Neuron (in vitro differentiated cells): ENCODE measurements around the gene WDR1.

Experiments used
- H2AFZ ChIP-seq: one replicate; pipeline ENCODE4 v1.6.1; 2013; ENCODE audit warnings: low read depth, mild to moderate bottlenecking, inconsistent platforms, low read length, moderate library complexity
- H3K27me3 ChIP-seq: one replicate; pipeline ENCODE4 v1.6.1; 2013; ENCODE audit warnings: low read length; ENCODE audit not compliant: insufficient read depth
- H3K36me3 ChIP-seq: one replicate; pipeline ENCODE4 v1.6.1; 2013; ENCODE audit warnings: low read length; ENCODE audit not compliant: insufficient read depth
- H3K4me1 ChIP-seq: one replicate; pipeline ENCODE4 v1.6.1; 2013; ENCODE audit warnings: low read length; ENCODE audit not compliant: insufficient read depth
- H3K4me3 ChIP-seq: 2 replicates; pipeline ENCODE4 v1.5.1; 2013; ENCODE audit warnings: mild to moderate bottlenecking, low read length, moderate library complexity
- H3K9me3 ChIP-seq: one replicate; pipeline ENCODE4 v1.6.1; 2013; ENCODE audit warnings: low read length

The WDR1 gene

GRCh38 chr4:10151182-10151581 is 34.6 kb upstream of the WDR1 start:
- H3K27me3 ChIP-seq: peaks cover 7% of the 10 kb centered on the region
- no peaks in the 10 kb centered on the region for H3K36me3 ChIP-seq
- H3K9me3 ChIP-seq: no peaks in the 10 kb centered on the region
- H3K4me1 ChIP-seq: no peaks in the 10 kb centered on the region
- H2AFZ ChIP-seq: no peak overlapping the region
- no peak overlapping the region for H3K4me3 ChIP-seq

- no peaks in the 10 kb centered on the region for H3K27me3 ChIP-seq
Observed at GRCh38 chr4:10144966-10145365, 28.4 kb upstream of the WDR1 start.

GRCh38 chr4:10144479-10144878 is 27.9 kb upstream of the WDR1 start:
- Histone ChIP-seq H3K27me3 (no peaks in the 10 kb centered on the region), H3K4me3 (no peak overlapping the region), H3K36me3 (no peaks in the 10 kb centered on the region), H2AFZ (no peak overlapping the region), H3K9me3 (no peaks in the 10 kb centered on the region), H3K4me1 (no peaks in the 10 kb centered on the region)

More at GRCh38 chr4:10144966-10145365, 28.4 kb upstream of the WDR1 start:
- Histone ChIP-seq H3K36me3 (no peaks in the 10 kb centered on the region), H3K4me1 (no peaks in the 10 kb centered on the region), H3K4me3 (no peak overlapping the region), H3K9me3 (no peaks in the 10 kb centered on the region), H2AFZ (no peak overlapping the region)

GRCh38 chr4:10143171-10143570 is 26.6 kb upstream of the WDR1 start:
- H3K9me3 ChIP-seq: no peaks in the 10 kb centered on the region
- no peak overlapping the region for H3K4me3 ChIP-seq
- no peaks in the 10 kb centered on the region for H3K27me3 ChIP-seq
- no peak overlapping the region for H2AFZ ChIP-seq
- no peaks in the 10 kb centered on the region for H3K4me1 ChIP-seq
- no peaks in the 10 kb centered on the region for H3K36me3 ChIP-seq

- Histone ChIP-seq H3K27me3 (no peaks in the 10 kb centered on the region), H3K4me1 (no peaks in the 10 kb centered on the region), H3K36me3 (no peaks in the 10 kb centered on the region)
Observed at GRCh38 chr4:10140866-10141759, 24.5 kb upstream of the WDR1 start.

GRCh38 chr4:10139518-10139917 is 22.9 kb upstream of the WDR1 start:
- Histone ChIP-seq H3K4me1 (no peaks in the 10 kb centered on the region), H3K36me3 (no peaks in the 10 kb centered on the region), H3K27me3 (no peaks in the 10 kb centered on the region), H3K9me3 (no peaks in the 10 kb centered on the region), H3K4me3 (no peak overlapping the region), H2AFZ (no peak overlapping the region)

More at GRCh38 chr4:10140866-10141759, 24.5 kb upstream of the WDR1 start:
- Histone ChIP-seq H2AFZ (no peak overlapping the region), H3K4me3 (no peak overlapping the region), H3K9me3 (no peaks in the 10 kb centered on the region)

- Histone ChIP-seq H3K9me3 (no peaks in the 10 kb centered on the region), H3K36me3 (no peaks in the 10 kb centered on the region)
Observed at GRCh38 chr4:10135260-10135659, 18.7 kb upstream of the WDR1 start.

GRCh38 chr4:10134141-10134540 is 17.5 kb upstream of the WDR1 start:
- no peaks in the 10 kb centered on the region for H3K27me3 ChIP-seq
- no peak overlapping the region for H3K4me3 ChIP-seq
- H3K9me3 ChIP-seq: no peaks in the 10 kb centered on the region
- H3K4me1 ChIP-seq: no peaks in the 10 kb centered on the region
- no peak overlapping the region for H2AFZ ChIP-seq
- H3K36me3 ChIP-seq: no peaks in the 10 kb centered on the region

More at GRCh38 chr4:10135260-10135659, 18.7 kb upstream of the WDR1 start:
- Histone ChIP-seq H2AFZ (no peak overlapping the region), H3K27me3 (no peaks in the 10 kb centered on the region), H3K4me3 (no peak overlapping the region), H3K4me1 (no peaks in the 10 kb centered on the region)

GRCh38 chr4:10131202-10131601 is 14.6 kb upstream of the WDR1 start:
- H3K27me3 ChIP-seq: no peaks in the 10 kb centered on the region
- no peaks in the 10 kb centered on the region for H3K4me1 ChIP-seq

GRCh38 chr4:10130178-10130888 is 13.7 kb upstream of the WDR1 start:
- Histone ChIP-seq H3K4me1 (no peaks in the 10 kb centered on the region), H3K36me3 (no peaks in the 10 kb centered on the region), H3K9me3 (no peaks in the 10 kb centered on the region), H2AFZ (no peak overlapping the region), H3K4me3 (no peak overlapping the region), H3K27me3 (no peaks in the 10 kb centered on the region)

More at GRCh38 chr4:10131202-10131601, 14.6 kb upstream of the WDR1 start:
- no peak overlapping the region for H3K4me3 ChIP-seq
- H2AFZ ChIP-seq: no peak overlapping the region
- H3K36me3 ChIP-seq: no peaks in the 10 kb centered on the region
- no peaks in the 10 kb centered on the region for H3K9me3 ChIP-seq

- H3K36me3 ChIP-seq: no peaks in the 10 kb centered on the region
- H3K4me3 ChIP-seq: no peak overlapping the region
- H2AFZ ChIP-seq: no peak overlapping the region
- H3K9me3 ChIP-seq: no peaks in the 10 kb centered on the region
- no peaks in the 10 kb centered on the region for H3K4me1 ChIP-seq
- no peaks in the 10 kb centered on the region for H3K27me3 ChIP-seq
Observed at GRCh38 chr4:10129196-10130177, 12.9 kb upstream of the WDR1 start.

GRCh38 chr4:10128761-10129160 is 12.2 kb upstream of the WDR1 start:
- Histone ChIP-seq H3K4me1 (peaks cover 4% of the 10 kb centered on the region), H3K9me3 (no peaks in the 10 kb centered on the region), H3K27me3 (no peaks in the 10 kb centered on the region), H3K36me3 (no peaks in the 10 kb centered on the region), H3K4me3 (no peak overlapping the region), H2AFZ (no peak overlapping the region)
